NB4 (cell line): ENCODE data around the gene PDE8B.
"Not testable (repeated sequence)": the region's sequence is repeated elsewhere in the genome, so short reads cannot be mapped to it uniquely, and the experiment has no call there.

Experiments used
- DNase-seq: peaks from one replicate; pipeline ENCODE4 v3.0.0; 2010; ENCODE audit warnings: low read depth
- H3K4me3 ChIP-seq: one replicate; pipeline ENCODE4 v1.5.1; 2011; ENCODE audit warnings: mild to moderate bottlenecking, low read depth, low read length, moderate library complexity
- MYC ChIP-seq: IDR thresholded peaks from 2 replicates; pipeline ENCODE4 v1.6.1; 2011; ENCODE audit warnings: low read depth, low read length
- POLR2A ChIP-seq: IDR thresholded peaks from 2 replicates; pipeline ENCODE4 v1.6.1; 2011; ENCODE audit warnings: mild to moderate bottlenecking; ENCODE audit not compliant: insufficient read length; ENCODE audit errors: extremely low read depth
- TF ChIP-seq, protein P1 (sequence below): IDR thresholded peaks from 2 replicates; pipeline ENCODE4 v1.6.1; 2011; ENCODE audit warnings: low read depth, low read length
- TF ChIP-seq, protein P2 (sequence below): IDR thresholded peaks from one replicate; pipeline ENCODE4 v1.5.1; 2012; ENCODE audit warnings: low read depth, low read length

PDE8B gene

DNA sequence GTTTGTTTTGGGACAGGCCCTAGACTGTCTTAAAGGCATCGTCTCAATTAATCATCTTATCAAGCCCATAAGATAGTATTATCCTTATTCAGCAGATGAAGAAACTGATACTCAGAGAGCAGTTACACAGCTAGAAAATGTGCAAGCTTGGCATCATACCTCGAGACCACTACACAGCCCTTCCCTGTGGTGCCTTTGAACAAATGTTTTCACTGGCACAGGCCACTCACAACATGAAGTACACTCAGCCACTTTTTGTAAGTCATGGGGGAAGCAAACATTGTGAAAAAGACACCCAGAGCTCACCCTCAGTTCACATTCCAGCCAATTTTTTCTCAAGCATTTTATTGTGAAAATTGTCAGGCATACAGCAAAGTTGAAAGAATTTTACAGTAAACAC, 159.1 kb downstream of the PDE8B start:
- DNase-seq, result no peak
- no peak overlapping the region for H3K4me3 ChIP-seq
- TF ChIP-seq MYC (no peak), POLR2A (no peak)
- TF ChIP-seq, protein P1, sequence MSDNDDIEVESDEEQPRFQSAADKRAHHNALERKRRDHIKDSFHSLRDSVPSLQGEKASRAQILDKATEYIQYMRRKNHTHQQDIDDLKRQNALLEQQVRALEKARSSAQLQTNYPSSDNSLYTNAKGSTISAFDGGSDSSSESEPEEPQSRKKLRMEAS, result no peak
- TF ChIP-seq, protein P2, sequence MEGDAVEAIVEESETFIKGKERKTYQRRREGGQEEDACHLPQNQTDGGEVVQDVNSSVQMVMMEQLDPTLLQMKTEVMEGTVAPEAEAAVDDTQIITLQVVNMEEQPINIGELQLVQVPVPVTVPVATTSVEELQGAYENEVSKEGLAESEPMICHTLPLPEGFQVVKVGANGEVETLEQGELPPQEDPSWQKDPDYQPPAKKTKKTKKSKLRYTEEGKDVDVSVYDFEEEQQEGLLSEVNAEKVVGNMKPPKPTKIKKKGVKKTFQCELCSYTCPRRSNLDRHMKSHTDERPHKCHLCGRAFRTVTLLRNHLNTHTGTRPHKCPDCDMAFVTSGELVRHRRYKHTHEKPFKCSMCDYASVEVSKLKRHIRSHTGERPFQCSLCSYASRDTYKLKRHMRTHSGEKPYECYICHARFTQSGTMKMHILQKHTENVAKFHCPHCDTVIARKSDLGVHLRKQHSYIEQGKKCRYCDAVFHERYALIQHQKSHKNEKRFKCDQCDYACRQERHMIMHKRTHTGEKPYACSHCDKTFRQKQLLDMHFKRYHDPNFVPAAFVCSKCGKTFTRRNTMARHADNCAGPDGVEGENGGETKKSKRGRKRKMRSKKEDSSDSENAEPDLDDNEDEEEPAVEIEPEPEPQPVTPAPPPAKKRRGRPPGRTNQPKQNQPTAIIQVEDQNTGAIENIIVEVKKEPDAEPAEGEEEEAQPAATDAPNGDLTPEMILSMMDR, result no peak

DNA sequence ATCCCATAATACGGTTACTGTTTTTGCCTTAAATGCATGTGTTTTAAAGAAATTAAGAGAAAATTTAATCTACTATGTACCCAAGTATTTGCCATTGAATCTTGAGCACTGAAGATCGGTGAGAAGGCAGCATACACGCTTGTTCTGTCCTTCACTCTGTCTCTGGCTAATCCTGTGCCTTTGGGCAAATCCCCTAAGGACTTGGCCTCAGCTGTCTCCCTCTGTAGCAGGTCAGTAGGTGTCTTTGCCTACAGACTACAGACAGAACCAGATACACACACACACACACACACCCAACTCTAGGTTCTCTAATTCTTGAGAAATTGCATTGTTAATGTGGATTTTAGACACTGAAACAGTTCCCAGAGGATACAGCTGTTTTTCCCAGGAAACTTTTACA, 164.2 kb downstream of the PDE8B start:
- no peak overlapping the region for H3K4me3 ChIP-seq
- TF ChIP-seq POLR2A, result no peak

DNA sequence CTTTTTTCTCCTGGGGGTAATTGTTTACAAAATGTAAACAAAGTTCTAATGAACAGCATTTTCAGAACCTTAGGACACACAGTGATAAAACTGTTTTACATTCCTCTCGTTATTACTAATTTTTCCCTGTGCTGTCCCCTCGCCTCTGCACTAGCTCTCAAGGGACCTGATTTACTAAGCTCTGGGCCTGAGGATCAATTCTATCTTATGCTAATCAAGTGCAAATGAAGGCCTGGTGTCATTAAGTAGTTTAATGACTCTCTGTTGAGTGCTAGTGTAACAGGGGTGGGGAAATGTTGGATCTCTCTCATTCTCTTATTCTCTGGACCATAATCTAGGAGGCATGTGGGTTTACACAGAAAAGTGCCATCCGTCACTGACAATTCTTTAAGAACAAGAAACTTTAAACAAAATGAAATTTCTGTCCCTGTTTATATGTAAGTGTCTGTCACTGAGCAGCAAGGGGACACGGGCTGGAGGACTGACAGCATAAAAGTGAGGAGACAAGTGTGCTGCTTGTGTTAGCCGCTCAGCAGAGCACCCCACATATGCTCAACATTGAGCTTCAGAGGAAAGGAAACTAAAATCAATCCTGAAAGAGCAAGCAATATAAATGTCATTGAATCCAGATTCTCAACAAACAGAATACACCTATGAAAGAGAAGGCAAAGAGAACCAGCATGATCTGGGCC, 166.3 kb downstream of the PDE8B start:
- TF ChIP-seq, protein P1, result no peak
- TF ChIP-seq MYC (no peak), POLR2A (no peak)
- no peak for DNase-seq
- no peak overlapping the region for H3K4me3 ChIP-seq

More for the DNA sequence above, 164.2 kb downstream of the PDE8B start:
- no peak for DNase-seq

DNA sequence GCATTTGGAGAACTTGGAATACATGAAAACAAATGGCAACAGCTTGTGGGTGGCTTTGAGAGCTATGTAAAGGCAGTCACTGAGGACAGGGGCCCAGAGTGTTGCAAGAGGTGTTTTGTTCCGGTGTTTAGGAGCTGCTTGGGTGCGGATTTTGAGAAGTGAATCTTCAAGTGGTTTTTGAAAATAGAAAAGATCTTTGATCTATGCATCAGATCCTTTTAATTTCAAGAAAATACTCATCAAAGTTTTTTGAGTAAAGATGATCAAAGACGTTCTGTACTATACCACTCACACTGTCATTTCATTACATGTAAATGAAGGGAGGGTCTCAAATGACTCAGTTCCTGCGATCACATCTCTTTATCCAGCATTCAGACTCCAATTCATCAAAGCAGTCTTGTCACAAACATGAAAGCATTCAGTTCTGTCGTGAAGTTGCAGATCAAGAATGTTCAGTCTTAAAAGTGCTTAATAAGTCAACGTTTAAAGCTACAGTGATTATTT, 169.1 kb downstream of the PDE8B start:
- peak; percentile 13 for DNase-seq
- no peak for TF ChIP-seq MYC
- TF ChIP-seq, protein P2, result no peak
- TF ChIP-seq, protein P1, result no peak
- TF ChIP-seq POLR2A, result no peak
- H3K4me3 ChIP-seq, result no peak overlapping the region

DNA sequence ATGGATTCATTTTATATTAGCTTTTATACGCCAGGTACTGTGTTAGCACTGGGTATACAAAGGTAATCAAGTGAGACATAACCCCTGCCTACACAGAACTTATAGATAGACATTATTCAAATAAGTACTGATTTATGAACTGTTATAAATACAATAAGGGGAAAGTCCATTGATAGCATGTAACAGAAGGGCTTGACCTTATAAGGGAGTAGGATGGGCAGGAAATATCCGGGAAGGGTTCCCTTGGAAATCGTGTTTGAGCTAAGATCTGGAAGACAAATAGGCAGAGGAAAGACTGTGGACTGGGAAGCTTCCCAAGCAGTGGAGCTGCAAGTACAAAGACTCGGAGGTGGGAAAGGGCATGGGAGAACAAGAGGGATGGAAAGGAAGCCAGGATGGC, 170.2 kb downstream of the PDE8B start:
- TF ChIP-seq, protein P1, result no peak
- TF ChIP-seq, protein P2, result no peak
- TF ChIP-seq MYC (no peak), POLR2A (no peak)
- DNase-seq, result no peak
- H3K4me3 ChIP-seq, result no peak overlapping the region

DNA sequence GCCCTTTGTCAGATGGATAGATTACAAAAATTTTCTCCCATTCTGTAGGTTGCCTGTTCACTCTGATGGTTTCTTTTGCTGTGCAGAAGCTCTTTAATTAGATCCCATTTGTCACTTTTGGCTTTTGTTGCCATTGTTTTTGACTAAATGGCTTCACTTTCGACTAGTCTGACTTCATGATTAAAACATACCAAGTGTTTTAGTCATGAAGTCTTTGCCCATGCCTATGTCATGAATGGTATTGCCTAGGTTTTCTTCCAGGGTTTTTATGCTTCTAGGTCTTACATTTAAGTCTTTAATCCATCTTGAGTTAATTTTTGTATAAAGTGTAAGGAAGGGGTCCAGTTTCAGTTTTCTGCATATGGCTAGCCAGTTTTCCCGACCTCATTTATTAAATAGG, 172.9 kb downstream of the PDE8B start:
- DNase-seq, H3K4me3 ChIP-seq: not testable (repeated sequence)

DNA sequence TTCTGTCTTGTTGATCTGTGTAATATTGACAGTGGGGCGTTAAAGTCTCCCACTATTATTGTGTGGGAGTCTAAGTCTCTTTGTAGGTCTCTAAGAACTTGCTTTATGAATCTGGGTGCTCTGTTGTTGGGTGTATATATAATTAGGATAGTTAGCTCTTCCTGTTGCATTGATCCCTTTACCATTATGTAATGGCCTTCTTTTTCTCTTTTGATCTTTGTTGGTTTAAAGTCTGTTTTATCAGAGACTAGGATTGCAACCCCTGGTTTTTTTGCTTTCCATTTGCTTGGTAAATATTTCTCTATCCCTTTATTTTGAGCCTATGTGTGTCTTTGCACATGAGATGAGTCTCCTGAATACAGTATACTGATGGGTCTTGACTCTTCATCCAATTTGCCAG, 175.9 kb downstream of the PDE8B start:
- H3K4me3 ChIP-seq, DNase-seq: not testable (repeated sequence)

DNA sequence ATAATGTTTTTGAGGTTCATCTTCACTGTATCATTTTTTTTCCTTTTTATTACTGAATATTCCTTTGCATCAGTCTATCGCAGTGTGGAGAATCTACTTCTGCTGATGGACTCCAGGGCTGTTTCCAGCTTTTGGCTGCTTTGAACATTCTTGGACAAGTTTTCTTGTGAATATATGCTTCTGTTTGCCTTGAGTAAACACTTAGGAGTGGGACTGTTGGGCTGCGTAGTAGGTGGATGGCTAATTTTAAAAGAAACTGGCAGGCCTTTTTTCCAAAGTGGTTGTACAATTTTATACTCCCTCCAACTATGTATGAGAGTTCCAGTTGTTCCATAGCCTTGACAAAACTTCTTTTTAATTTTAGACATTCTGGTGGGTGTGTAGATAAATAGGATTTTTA, 179.3 kb downstream of the PDE8B start:
- TF ChIP-seq POLR2A, result no peak
- TF ChIP-seq, protein P1, result no peak
- TF ChIP-seq, protein P2, result no peak
- no peak for TF ChIP-seq MYC
- no peak overlapping the region for H3K4me3 ChIP-seq
- DNase-seq, result no peak
